A673 (cell line): ENCODE data around the gene INPP4B.

Experiments used
- CTCF ChIP-seq: fragments of 300-800, 200-600 bp; sonication (generic); conservative IDR thresholded peaks from 2 replicates; pipeline ENCODE4 v1.5.1; 2017; ENCODE audit warnings: low read depth, mild to moderate bottlenecking, antibody characterized with exemption, low read length, moderate library complexity, mixed read lengths
- EZH2 ChIP-seq: fragments of 200-600 bp; sonication (generic); IDR thresholded peaks from 2 replicates; pipeline ENCODE4 v1.6.1; 2017; ENCODE audit warnings: borderline replicate concordance, low read depth, mild to moderate bottlenecking, mixed read lengths, antibody characterized with exemption, low read length; ENCODE audit not compliant: poor library complexity, severe bottlenecking

GRCh38 chr4:142706381-142706780 lies 139.7 kb downstream of the INPP4B start:
- TF ChIP-seq CTCF (no peak), EZH2 (no peak)
